Loucy (cell line): ENCODE measurements around the gene ANAPC16.

Experiments used
- CTCF ChIP-seq: fragments of 200-600 bp; sonication (generic); conservative IDR thresholded peaks from 2 replicates; pipeline ENCODE4 v1.5.1; 2014; ENCODE audit warnings: mild to moderate bottlenecking, antibody characterized with exemption, low read length
- EZH2phosphoT487 ChIP-seq: fragments of 200-600 bp; IDR thresholded peaks from 2 replicates; pipeline ENCODE4 v1.6.1; 2018; ENCODE audit warnings: antibody characterized with exemption, mild to moderate bottlenecking, moderate library complexity, borderline replicate concordance

- TF ChIP-seq CTCF (no peak), EZH2phosphoT487 (no peak)
Measured at GRCh38 chr10:72275351-72276012, 59.7 kb downstream of the ANAPC16 start.
